SJSA1 (cell line): ENCODE data around the gene SAP130. TPM values are rescaled to one million over a fixed set of nuclear protein-coding genes. Genes with fewer than 3 reads are reported as not detected.

Experiments used
- DNase-seq, 2 experiments: peaks; one replicate each; pipeline ENCODE4 v3.0.0-alpha.2; 2015 to 2020; ENCODE audit warnings: low spot score in 2 of 2, low read depth in 1 of 2
- H3K27ac ChIP-seq: fragments of 250-450 bp; sonication (Bioruptor Pico); 2 replicates; pipeline ENCODE4 v1.5.1; 2020; ENCODE audit warnings: mild to moderate bottlenecking, moderate library complexity
- H3K27me3 ChIP-seq: fragments of 250-450 bp; sonication (Bioruptor Pico); replicated peaks from 2 replicates; pipeline ENCODE4 v1.5.1; 2020; ENCODE audit warnings: mild to moderate bottlenecking, moderate library complexity
- H3K36me3 ChIP-seq: fragments of 250-450 bp; sonication (Bioruptor Pico); 2 replicates; pipeline ENCODE4 v1.5.1; 2020; ENCODE audit warnings: mild to moderate bottlenecking
- H3K4me1 ChIP-seq: fragments of 250-450 bp; sonication (Bioruptor Pico); replicated peaks from 2 replicates; pipeline ENCODE4 v1.6.1; 2021; ENCODE audit warnings: mild to moderate bottlenecking
- H3K4me3 ChIP-seq: fragments of 250-450 bp; sonication (Bioruptor Pico); 2 replicates; pipeline ENCODE4 v1.5.1; 2020; ENCODE audit warnings: mild to moderate bottlenecking
- H3K9me3 ChIP-seq: fragments of 250-450 bp; sonication (Bioruptor Pico); replicated peaks from 2 replicates; pipeline ENCODE4 v1.5.1; 2020; ENCODE audit warnings: mild to moderate bottlenecking
- total RNA-seq: library from RNA; depleted of rRNA; stranded (reverse); fragments of >200 nt; shearing (Covaris generic); gene quantifications from 2 replicates; pipeline ENCODE4 v1.2.3, GENCODE V29; 2014; rRNA removed

Gene SAP130
- 10.9 and 11.2 TPM in 2 replicates for total RNA-seq

DNA sequence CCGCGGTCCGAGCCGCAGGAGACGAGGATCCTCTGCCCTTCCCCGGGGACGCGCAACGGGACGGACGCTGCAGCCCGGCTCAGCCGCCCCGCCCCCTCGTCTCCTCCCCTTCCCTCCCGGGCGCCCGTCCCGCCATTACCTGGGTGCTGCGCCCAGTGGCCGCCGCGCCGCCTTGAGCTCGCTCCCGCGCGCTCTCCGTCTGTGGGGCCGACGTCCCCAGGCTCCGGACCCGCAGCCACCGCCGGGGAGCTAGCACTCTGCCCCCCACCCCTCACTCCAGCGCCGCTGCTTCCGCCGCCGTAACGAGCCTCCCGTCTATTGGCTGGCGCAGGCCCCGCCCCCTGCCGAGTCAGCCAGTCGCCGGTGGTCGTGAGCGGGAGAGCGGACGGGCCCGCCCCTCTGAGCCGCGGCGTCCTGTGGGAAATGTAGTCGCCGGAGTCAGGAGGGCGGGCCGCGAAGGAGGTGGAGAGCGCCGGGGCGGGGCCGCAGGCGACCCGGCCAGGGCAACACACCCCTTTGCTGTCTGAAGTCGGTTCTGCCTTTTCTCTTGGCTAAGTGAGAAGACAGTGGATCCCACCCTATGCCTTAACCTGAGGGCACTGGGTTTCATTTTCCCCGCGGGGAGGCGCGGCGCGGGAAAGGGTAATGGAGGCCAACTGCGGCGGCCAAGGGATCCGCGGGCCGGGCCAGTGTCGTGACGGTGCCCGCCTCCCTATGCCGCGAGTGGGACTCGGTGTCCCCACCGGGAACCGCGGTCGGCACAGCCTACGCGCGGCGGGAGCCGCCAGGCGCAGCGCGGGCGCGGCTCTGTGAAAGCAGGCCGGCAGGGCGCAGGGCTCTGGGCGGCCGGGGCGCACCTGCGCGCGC is at the start of gene SAP130:
TSS of gene SAP130 (minus strand) at position 259 of the 867 bp plus-strand sequence. CDS start 1,767 bp downstream, outside the sequence.
- Histone ChIP-seq H3K27me3 (no peaks in the 10 kb centered on the region), H3K27ac (peak within 1 kb of the TSS; percentile 65), H3K9me3 (no peaks in the 10 kb centered on the region), H3K4me1 (peaks cover 6% of the 10 kb centered on the region), H3K4me3 (peak within 1 kb of the TSS; percentile 89), H3K36me3 (peaks cover 11% of the 10 kb centered on the region)
- DNase-seq: peak; percentile 98 to 99

DNA sequence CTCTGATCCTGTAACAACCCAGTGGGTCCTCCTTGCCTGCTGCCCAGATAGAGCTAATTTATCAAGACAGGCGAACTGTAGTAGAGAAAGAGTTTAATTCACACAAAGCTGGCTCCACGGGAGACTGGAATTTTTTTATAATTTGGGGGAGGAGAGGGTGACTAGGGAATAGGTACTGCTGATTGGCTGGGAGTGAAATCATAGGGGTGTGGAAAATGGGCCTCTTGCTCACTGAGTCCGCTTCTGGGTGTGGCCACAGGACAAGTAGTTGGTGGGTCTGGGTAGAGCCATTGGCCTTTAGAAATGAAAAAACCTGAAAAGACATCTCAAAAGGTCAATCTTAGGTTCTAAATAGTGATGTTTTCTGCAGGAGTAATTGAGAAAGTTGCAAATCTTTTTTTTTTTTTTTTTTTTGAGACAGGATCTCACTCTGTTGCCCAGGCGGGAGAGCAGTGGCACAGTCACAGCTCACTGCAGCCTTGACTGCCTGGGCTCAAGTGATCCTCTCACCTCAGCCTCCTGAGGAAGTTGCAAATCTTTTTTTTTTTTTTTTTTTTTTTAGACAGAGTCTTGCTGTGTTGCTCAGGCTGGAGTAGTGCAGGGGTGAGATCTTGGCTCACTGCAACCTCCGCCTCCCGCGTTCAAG is 48.7 kb upstream of the SAP130 start:
- no peaks in the 10 kb centered on the region for H3K36me3 ChIP-seq

DNA sequence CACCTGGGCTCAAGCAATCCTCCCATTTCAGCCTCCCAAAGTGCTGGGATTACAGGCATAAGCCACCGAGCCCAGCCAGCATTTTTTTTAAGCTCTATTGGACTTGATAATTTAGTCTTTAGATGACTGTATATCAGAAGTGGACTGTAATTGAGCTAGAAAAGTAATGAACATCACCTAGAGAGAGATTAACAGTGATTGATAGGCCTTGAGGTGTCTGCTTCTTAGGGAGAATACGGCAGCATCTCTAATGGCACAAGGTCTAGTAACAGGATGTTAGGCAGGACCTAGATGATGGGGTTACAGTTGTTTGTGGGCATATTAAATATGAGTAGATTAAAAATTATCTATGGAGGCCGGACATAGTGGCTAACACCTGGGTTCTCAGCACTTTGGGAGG is 45.4 kb upstream of the SAP130 start:
- Histone ChIP-seq H3K36me3 (no peaks in the 10 kb centered on the region), H3K4me3 (no peak overlapping the region), H3K4me1 (peaks cover 3% of the 10 kb centered on the region), H3K27me3 (no peaks in the 10 kb centered on the region), H3K27ac (no peak overlapping the region), H3K9me3 (no peaks in the 10 kb centered on the region; the same call in 1 of the 2 replicates)
- no peak for DNase-seq

More for the DNA sequence above, 48.7 kb upstream of the SAP130 start:
- no peaks in the 10 kb centered on the region for H3K27me3 ChIP-seq
- H3K4me1 ChIP-seq: no peaks in the 10 kb centered on the region
- H3K9me3 ChIP-seq: no peaks in the 10 kb centered on the region; the same call in 1 of the 2 replicates
- no peak overlapping the region for H3K27ac ChIP-seq
- no peak overlapping the region for H3K4me3 ChIP-seq
- DNase-seq: no peak

DNA sequence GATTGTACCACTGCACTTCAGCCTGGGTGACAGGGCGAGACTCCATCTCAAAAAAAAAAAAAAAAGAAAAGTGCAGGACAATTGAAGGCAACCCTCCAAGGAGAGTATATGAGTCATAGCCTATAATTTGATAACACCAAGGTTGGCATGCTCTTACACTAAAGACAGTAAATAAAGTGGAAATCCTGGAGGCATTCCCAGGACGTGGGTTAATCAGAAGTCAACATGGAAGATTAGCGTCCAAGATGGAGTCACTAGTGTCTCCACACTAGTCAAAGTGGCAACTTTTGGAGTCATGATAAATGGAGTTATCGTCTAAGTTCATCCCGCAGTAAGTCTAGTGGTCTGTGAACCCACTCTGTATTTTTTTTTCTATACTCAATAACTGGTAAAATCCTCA is 41.9 kb upstream of the SAP130 start:
- Histone ChIP-seq H3K4me3 (no peak overlapping the region), H3K27me3 (no peaks in the 10 kb centered on the region), H3K27ac (no peak overlapping the region), H3K9me3 (no peaks in the 10 kb centered on the region), H3K36me3 (no peaks in the 10 kb centered on the region), H3K4me1 (peaks cover 3% of the 10 kb centered on the region)
- DNase-seq: peak in 1 of 2 experiments; percentile 44

DNA sequence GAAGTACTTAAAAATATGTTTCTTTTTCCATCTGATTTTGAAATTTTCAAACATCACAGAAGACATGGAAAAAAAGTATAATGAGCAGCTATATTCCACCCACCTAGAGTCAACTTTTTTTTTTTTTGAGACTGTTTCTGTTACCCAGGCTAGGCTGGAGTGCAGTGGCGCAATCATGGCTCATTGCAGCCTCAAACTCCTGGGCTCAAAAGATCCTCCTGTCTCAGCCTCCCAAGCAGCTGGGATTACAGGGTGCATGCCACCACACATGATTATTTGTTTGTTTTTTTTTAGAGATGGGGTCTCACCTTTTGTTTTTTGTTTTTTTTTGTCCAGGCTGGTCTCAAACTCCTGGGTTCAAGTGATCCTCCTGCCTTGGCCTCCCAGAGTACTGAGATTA is 36.5 kb upstream of the SAP130 start:
- Histone ChIP-seq H3K36me3 (no peaks in the 10 kb centered on the region), H3K9me3 (no peaks in the 10 kb centered on the region)

DNA sequence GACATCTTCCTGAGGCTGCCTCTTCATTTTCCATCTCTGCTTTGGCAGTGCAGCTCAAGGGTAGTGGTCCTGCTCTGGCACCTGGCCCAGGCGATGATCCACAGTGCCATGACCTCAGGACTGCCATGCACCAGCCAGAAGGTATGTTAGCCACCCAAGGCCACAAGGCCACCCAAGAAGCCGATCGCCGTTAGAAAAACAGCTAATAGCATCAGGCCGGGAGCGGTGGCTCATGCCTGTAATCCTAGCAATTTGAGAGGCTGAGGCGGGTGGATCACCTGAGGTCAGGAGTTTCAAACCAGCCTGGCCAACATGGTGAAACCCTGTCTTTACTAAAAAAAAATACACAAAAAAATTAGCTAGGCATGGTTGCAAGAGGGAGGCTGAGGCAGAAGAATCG is 34.7 kb upstream of the SAP130 start:
- peak; percentile 9 to 50 for DNase-seq
- Histone ChIP-seq H3K36me3 (no peaks in the 10 kb centered on the region), H3K4me1 (peaks cover 4% of the 10 kb centered on the region), H3K4me3 (no peak overlapping the region), H3K27me3 (no peaks in the 10 kb centered on the region), H3K27ac (no peak overlapping the region), H3K9me3 (no peaks in the 10 kb centered on the region)

More for the DNA sequence above, 36.5 kb upstream of the SAP130 start:
- Histone ChIP-seq H3K27ac (no peak overlapping the region), H3K4me3 (no peak overlapping the region), H3K27me3 (no peaks in the 10 kb centered on the region), H3K4me1 (peaks cover 5% of the 10 kb centered on the region)
- no peak for DNase-seq

DNA sequence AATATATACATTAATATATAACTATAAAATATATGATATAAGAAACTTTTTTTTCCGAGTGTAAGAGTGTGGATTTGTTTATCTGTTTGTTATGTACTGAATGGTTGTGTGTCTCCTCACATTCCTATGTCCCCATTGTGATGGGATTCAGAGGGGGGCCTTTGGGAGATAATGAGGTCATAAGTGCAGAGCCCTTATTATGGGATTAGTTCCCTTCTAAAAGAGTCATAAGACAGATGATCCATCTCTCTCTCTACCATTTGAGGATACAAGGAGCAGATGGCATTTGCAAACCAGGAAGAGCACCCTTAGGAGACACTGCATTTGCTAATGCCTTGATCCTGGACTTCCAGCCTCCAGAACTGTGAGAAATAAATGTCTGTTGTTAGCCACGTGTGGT is 30.3 kb upstream of the SAP130 start:
- Histone ChIP-seq H3K27ac (no peak overlapping the region), H3K4me3 (no peak overlapping the region), H3K27me3 (no peaks in the 10 kb centered on the region), H3K36me3 (no peaks in the 10 kb centered on the region), H3K4me1 (peaks cover 4% of the 10 kb centered on the region), H3K9me3 (no peaks in the 10 kb centered on the region)
- DNase-seq: no peak

DNA sequence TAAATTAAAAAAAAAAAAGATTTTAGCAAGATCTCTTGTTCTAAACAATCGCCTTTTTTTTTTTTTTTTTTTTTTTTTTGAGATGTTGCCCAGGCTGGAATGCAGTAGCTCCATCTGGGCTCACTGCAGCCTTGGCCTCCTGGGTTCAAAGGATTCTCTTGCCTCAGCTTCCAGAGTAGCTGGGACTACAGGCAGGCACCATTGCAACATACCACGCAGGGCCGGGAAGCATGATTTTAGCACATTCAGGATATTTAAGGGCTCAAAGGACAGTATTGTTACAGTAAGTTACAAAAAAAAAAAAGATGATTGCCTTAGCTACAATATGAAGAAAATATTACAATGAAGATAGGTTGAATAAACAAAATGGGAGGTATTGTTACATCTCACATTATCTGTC is 29.5 kb upstream of the SAP130 start:
- no peaks in the 10 kb centered on the region for H3K27me3 ChIP-seq
- H3K36me3 ChIP-seq: no peaks in the 10 kb centered on the region
- peaks cover under 1% of the 10 kb centered on the region; the same call in 1 of the 2 replicates for H3K4me1 ChIP-seq
- no peak overlapping the region for H3K27ac ChIP-seq
- DNase-seq: no peak
- no peaks in the 10 kb centered on the region for H3K9me3 ChIP-seq
- H3K4me3 ChIP-seq: no peak overlapping the region

DNA sequence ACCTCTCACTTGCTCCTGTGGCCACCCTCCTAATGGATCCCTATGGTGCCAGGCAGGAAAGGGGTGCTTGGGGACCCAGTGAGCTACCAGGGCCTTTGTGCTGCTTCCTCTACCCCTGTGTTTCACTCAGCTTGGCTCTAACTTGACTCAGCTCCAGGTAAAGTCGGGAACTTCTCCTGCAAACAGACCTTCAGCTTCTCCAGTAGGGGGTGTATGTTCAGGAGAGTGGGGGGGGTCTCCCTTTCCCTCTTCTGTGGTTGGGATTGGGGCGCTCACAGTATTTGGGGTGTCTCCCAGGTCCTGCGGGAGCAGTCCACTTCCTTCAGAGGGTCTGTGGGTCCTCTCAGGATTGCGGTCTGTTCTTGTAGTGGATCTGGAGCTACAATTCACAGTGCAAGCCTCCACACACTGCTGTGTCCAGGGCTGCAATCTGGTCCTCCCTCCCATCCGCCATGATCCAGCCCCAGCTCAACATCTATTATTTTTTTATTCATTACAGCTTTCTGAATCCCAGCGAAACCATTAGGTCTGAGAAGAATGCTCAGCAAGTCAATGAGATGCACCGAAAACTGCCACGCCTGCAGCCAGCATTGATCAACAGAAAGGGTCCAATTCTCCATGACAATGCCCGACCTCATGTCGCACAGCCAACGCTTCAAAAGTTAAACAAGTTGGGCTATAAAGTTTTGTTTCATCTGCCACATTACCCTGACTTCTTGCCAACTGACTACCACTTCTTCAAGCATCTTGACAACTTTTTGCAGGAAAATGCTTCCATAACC is 26.4 kb upstream of the SAP130 start:
- H3K27ac ChIP-seq: no peak overlapping the region
- no peak overlapping the region for H3K4me3 ChIP-seq
- H3K4me1 ChIP-seq: no peaks in the 10 kb centered on the region
- DNase-seq: no peak
- H3K9me3 ChIP-seq: 0 out of 2 replicates have a peak, but pooled peaks cover 2% of the 10 kb centered on the region
- no peaks in the 10 kb centered on the region for H3K36me3 ChIP-seq
- 0 out of 2 replicates have a peak, but pooled peaks cover 4% of the 10 kb centered on the region for H3K27me3 ChIP-seq

DNA sequence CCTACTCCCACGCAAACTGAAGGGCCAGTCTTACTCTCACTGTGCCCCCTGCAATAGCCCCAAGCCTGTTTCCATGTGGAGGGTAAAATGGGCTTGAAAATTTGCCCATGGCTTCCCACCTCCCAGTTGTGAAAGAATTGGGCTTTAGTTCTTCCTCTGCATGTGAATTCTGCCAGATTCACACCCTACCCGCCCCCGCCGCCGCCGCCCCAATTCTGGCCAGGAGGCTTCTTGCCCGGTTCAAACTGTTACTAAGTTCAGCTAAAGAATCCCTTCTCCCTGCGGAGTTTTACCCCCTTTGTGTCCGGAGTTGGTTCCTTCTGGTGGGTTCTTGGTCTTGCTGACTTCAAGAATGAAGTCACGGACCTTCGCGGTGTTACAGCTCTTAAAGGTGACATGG is 25.5 kb upstream of the SAP130 start:
- H3K9me3 ChIP-seq: 0 out of 2 replicates have a peak, but pooled peaks cover 2% of the 10 kb centered on the region
- H3K27me3 ChIP-seq: 0 out of 2 replicates have a peak, but pooled peaks cover 4% of the 10 kb centered on the region
- no peaks in the 10 kb centered on the region for H3K4me1 ChIP-seq
- no peak for DNase-seq
- no peak overlapping the region for H3K4me3 ChIP-seq
- H3K36me3 ChIP-seq: no peaks in the 10 kb centered on the region
- H3K27ac ChIP-seq: no peak overlapping the region

DNA sequence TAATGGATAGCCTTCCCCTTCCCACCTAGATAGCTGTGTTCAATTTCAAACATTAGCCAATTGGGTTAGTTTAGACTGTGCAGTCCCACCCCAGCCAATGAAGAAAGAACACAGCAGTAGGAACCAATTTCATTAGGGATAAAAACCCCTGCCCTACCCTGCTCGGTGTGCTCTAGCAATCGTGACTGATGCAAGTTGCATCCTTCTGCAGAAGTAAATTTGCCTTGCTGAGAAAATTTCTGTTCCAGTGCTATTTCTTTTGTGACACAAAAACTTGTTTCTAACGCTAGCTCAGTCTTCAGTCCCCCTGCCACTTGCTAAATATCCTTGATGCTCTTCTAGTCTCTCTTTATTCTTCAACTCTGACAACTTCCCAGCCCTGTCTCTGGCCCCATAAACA is 15.2 kb upstream of the SAP130 start:
- no peak for DNase-seq
- peaks cover 23% of the 10 kb centered on the region for H3K9me3 ChIP-seq
- no peak overlapping the region for H3K4me3 ChIP-seq
- no peaks in the 10 kb centered on the region for H3K27me3 ChIP-seq
- H3K4me1 ChIP-seq: peaks cover 12% of the 10 kb centered on the region
- H3K27ac ChIP-seq: no peak overlapping the region
- no peaks in the 10 kb centered on the region for H3K36me3 ChIP-seq

DNA sequence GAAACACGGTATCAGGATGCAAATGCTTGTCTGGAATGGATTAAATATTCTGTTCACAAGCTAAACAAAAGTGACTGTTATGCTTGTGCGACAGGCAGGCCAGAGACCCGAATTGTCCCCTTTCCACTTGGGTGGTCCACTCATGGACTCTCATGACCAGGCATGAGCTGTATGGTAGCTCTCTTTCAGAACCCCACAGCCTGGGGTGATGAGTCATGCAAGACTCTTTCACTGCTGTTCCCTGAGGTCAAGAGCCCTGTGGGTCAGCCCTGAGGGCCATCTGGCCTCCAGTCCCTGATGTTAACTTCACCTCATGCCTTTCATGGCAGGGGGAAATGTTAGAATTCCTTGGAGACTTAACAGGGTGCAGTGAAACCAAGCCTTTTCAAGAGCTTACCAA is 13.7 kb upstream of the SAP130 start:
- peak; percentile 69 to 86 for DNase-seq
- no peaks in the 10 kb centered on the region for H3K36me3 ChIP-seq
- H3K4me1 ChIP-seq: peaks cover 12% of the 10 kb centered on the region
- H3K4me3 ChIP-seq: no peak overlapping the region
- peaks cover 31% of the 10 kb centered on the region for H3K9me3 ChIP-seq
- 0 out of 2 replicates have a peak overlapping the region, but pooled peaks have one; percentile 13 for H3K27ac ChIP-seq
- H3K27me3 ChIP-seq: no peaks in the 10 kb centered on the region

DNA sequence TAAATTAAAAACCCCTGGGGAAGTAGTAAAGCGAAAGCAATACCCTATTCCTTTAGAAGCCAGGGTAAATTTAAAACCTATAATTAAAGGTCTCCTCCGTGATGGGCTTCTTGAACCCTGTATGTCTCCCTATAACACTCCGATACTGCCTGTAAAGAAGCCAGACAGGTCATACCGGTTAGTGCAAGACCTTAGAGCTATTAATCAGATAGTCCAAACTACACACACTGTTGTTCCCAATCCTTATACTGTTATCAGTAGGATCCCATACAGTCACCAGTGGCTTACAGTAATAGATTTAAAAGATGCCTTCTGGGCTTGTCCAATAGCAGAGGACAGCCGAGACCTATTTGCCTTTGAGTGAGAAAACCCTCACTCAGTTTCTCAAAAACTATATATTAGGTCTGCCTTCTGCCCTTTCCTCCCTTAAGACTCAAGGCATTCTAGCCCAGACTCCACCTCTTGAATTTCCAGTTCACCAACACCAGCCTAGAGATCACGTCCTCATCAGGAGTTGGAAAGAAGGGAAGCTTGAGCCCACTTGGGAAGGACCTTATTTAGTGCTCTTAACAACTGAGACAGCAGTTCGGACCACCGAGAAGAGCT is 12.4 kb upstream of the SAP130 start:
- H3K4me3 ChIP-seq: no peak overlapping the region
- DNase-seq: no peak
- no peaks in the 10 kb centered on the region for H3K36me3 ChIP-seq
- no peak overlapping the region for H3K27ac ChIP-seq
- peaks cover 31% of the 10 kb centered on the region for H3K9me3 ChIP-seq
- no peaks in the 10 kb centered on the region for H3K27me3 ChIP-seq
- peaks cover 12% of the 10 kb centered on the region for H3K4me1 ChIP-seq
